IMR-90 (cell line): ENCODE measurements around the gene FAM47E. TPM values are rescaled to one million over a fixed set of nuclear protein-coding genes. Genes with fewer than 3 reads are reported as not detected.

Experiments
- ATAC-seq: fragments of 200-7000 bp; cut with Tn5 transposase; 2 replicates; pipeline ENCODE4 v1.9.1; 2020; ENCODE audit warnings: low read depth, mild to moderate bottlenecking, moderate library complexity
- BruUV-seq: library from RNA; stranded (reverse); fragments of 400-500 nt; replicated peaks from 2 replicates; lab custom pipeline; 2021; lab: Mats Ljungman, UMichigan
- CTCF ChIA-PET: fragments of 300-600 bp; formaldehyde crosslinking; extraction: SDS; loops from one replicate; lab custom pipeline; 2021; ENCODE audit warnings: antibody characterized with exemption; lab: Yijun Ruan, JAX
- POLR2A ChIA-PET: fragments of 300-600 bp; sonication (Branson Sonifier 250); formaldehyde crosslinking; loops from one replicate; lab custom pipeline; 2022; ENCODE audit warnings: antibody characterized with exemption; ENCODE audit not compliant: unreplicated experiment; lab: Charles Lee
- DNase-seq: peaks from one replicate; pipeline ENCODE4 v3.0.0; 2013
- H2AFZ ChIP-seq: replicated peaks from 2 replicates; pipeline ENCODE3; 2013; ENCODE audit warnings: low read length, mild to moderate bottlenecking; ENCODE audit not compliant: poor library complexity
- H2AK5ac ChIP-seq: 2 replicates; pipeline ENCODE4 v1.6.1; 2013; ENCODE audit warnings: low read depth, low read length, inconsistent platforms
- H2AK9ac ChIP-seq: replicated peaks from 2 replicates; pipeline ENCODE3; 2013; ENCODE audit warnings: mild to moderate bottlenecking, low read depth, low read length, moderate library complexity; ENCODE audit not compliant: poor library complexity
- H2BK120ac ChIP-seq: 2 replicates; pipeline ENCODE4 v1.6.1; 2013; ENCODE audit warnings: low read depth, low read length, inconsistent platforms
- H2BK15ac ChIP-seq: 3 replicates; pipeline ENCODE4 v1.6.1; 2013; ENCODE audit warnings: low read depth, low read length, inconsistent platforms
- H2BK20ac ChIP-seq: 2 replicates; pipeline ENCODE4 v1.6.1; 2013; ENCODE audit warnings: low read depth, mild to moderate bottlenecking, inconsistent platforms, low read length, moderate library complexity
- H2BK5ac ChIP-seq: 2 replicates; pipeline ENCODE4 v1.6.1; 2013; ENCODE audit warnings: mild to moderate bottlenecking, low read depth, low read length, inconsistent platforms; ENCODE audit not compliant: poor library complexity, severe bottlenecking
- H3K14ac ChIP-seq: replicated peaks from 2 replicates; pipeline ENCODE4 v1.6.1; 2013; ENCODE audit warnings: low read depth, low read length, inconsistent platforms
- H3K18ac ChIP-seq: 2 replicates; pipeline ENCODE4 v1.6.1; 2013; ENCODE audit warnings: low read depth, low read length, control low read depth
- H3K23ac ChIP-seq: 2 replicates; pipeline ENCODE4 v1.6.1; 2013; ENCODE audit warnings: low read depth, low read length, inconsistent platforms
- H3K27ac ChIP-seq: 2 replicates; pipeline ENCODE4 v1.5.1; 2013; ENCODE audit warnings: mild to moderate bottlenecking, control low read depth, low read length; ENCODE audit not compliant: insufficient read depth
- H3K27me3 ChIP-seq: 2 replicates; pipeline ENCODE4 v1.6.1; 2013; ENCODE audit warnings: low read length; ENCODE audit not compliant: control insufficient read depth, insufficient read depth
- H3K36me3 ChIP-seq: 2 replicates; pipeline ENCODE4 v1.6.1; 2013; ENCODE audit warnings: low read length, mixed read lengths; ENCODE audit not compliant: control insufficient read depth, insufficient read depth
- H3K4ac ChIP-seq: 2 replicates; pipeline ENCODE4 v1.6.1; 2013; ENCODE audit warnings: low read depth, low read length, inconsistent platforms
- H3K4me1 ChIP-seq: 2 replicates; pipeline ENCODE4 v1.6.1; 2013; ENCODE audit warnings: low read length, mixed read lengths; ENCODE audit not compliant: control insufficient read depth, insufficient read depth
- H3K4me2 ChIP-seq: 2 replicates; pipeline ENCODE4 v1.6.1; 2013; ENCODE audit warnings: low read depth, mild to moderate bottlenecking, control low read depth, low read length, moderate library complexity
- H3K4me3 ChIP-seq: 2 replicates; pipeline ENCODE4 v1.5.1; 2013; ENCODE audit warnings: low read depth, mild to moderate bottlenecking, control low read depth, low read length, moderate library complexity; ENCODE audit not compliant: insufficient read depth
- H3K56ac ChIP-seq: 2 replicates; pipeline ENCODE4 v1.6.1; 2013; ENCODE audit warnings: low read length, inconsistent platforms; ENCODE audit not compliant: insufficient read depth; ENCODE audit errors: extremely low read depth
- H3K79me1 ChIP-seq, 2 experiments: 2 replicates each; pipeline ENCODE4 v1.6.1; 2013; ENCODE audit warnings: low read length in 2 of 2, inconsistent platforms in 1 of 2, low read depth in 1 of 2
- H3K9ac ChIP-seq: 2 replicates; pipeline ENCODE4 v1.6.1; 2013; ENCODE audit warnings: low read depth, low read length, control low read depth
- H3K9me1 ChIP-seq: 2 replicates; pipeline ENCODE4 v1.6.1; 2013; ENCODE audit warnings: low read length, inconsistent platforms; ENCODE audit not compliant: insufficient read depth
- H3K9me3 ChIP-seq: 2 replicates; pipeline ENCODE4 v1.6.1; 2013; ENCODE audit warnings: low read length; ENCODE audit not compliant: control insufficient read depth, insufficient read depth
- H4K20me1 ChIP-seq: 2 replicates; pipeline ENCODE4 v1.6.1; 2013; ENCODE audit warnings: low read length, inconsistent platforms; ENCODE audit not compliant: insufficient read depth
- H4K5ac ChIP-seq: 2 replicates; pipeline ENCODE4 v1.6.1; 2013; ENCODE audit warnings: mild to moderate bottlenecking, low read depth, low read length, control low read depth
- H4K8ac ChIP-seq, 2 experiments: 2 replicates each; pipeline ENCODE4 v1.6.1; 2013; ENCODE audit warnings: low read depth in 2 of 2, low read length in 2 of 2, control low read depth in 1 of 2, inconsistent platforms in 1 of 2
- H4K91ac ChIP-seq: 2 replicates; pipeline ENCODE4 v1.6.1; 2013; ENCODE audit warnings: low read depth, low read length, inconsistent platforms; ENCODE audit not compliant: insufficient read depth
- CEBPB ChIP-seq: IDR thresholded peaks from 2 replicates; pipeline ENCODE4 v1.6.1; 2012; ENCODE audit warnings: low read depth, low read length, improper control_type of control experiment
- CHD1 ChIP-seq: IDR thresholded peaks from 2 replicates; pipeline ENCODE4 v1.6.1; 2012; ENCODE audit warnings: low read depth, low read length, improper control_type of control experiment
- FOS ChIP-seq: fragments of 150-350 bp; IDR thresholded peaks from 2 replicates; pipeline ENCODE4 v1.6.1; 2016; ENCODE audit warnings: low read depth, low read length
- MAFK ChIP-seq: IDR thresholded peaks from 2 replicates; pipeline ENCODE4 v1.6.1; 2012; ENCODE audit warnings: low read depth, low read length, improper control_type of control experiment
- MAZ ChIP-seq: IDR thresholded peaks from 2 replicates; pipeline ENCODE4 v1.6.1; 2012; ENCODE audit warnings: low read depth, mild to moderate bottlenecking, low read length, improper control_type of control experiment, moderate library complexity, borderline replicate concordance
- NFE2L2 ChIP-seq: fragments of 150-350 bp; IDR thresholded peaks from 2 replicates; pipeline ENCODE4 v1.6.1; 2016; ENCODE audit warnings: low read depth, mild to moderate bottlenecking, low read length
- POLR2A ChIP-seq: IDR thresholded peaks from 2 replicates; pipeline ENCODE4 v1.6.1; 2012; ENCODE audit warnings: mild to moderate bottlenecking, low read depth, low read length
- RAD21 ChIP-seq: IDR thresholded peaks from 2 replicates; pipeline ENCODE4 v1.6.1; 2012; ENCODE audit warnings: low read length, improper control_type of control experiment
- RCOR1 ChIP-seq: IDR thresholded peaks from 2 replicates; pipeline ENCODE4 v1.6.1; 2012; ENCODE audit warnings: mild to moderate bottlenecking, low read length, improper control_type of control experiment; ENCODE audit not compliant: insufficient replicate concordance
- WGBS, 2 experiments: methylation state at CpG; one replicate each; pipeline versions ENCODE4 v1.1.5 to v1.1.7; 2013; ENCODE audit warnings: missing lambda C conversion rate in 2 of 2; ENCODE audit not compliant: insufficient read length in 1 of 2; ENCODE audit errors: extremely low coverage in 2 of 2; 5-methylcytosine and 5-hydroxymethylcytosine counted together
- dilution Hi-C: fragments of 300-500 bp; cut with HindIII; formaldehyde crosslinking; loops from one replicate; pipeline ENCODE4 v1.14.3; 2018; ENCODE audit warnings: low sequenced_read_pairs; ENCODE audit not compliant: unreplicated experiment
- in situ Hi-C: fragments of 300-500 bp; cut with MboI; formaldehyde crosslinking; loops from 3 replicates; pipeline ENCODE4 v1.14.3; 2019; ENCODE audit warnings: low sequenced_read_pairs, inconsistent platforms, mixed read lengths
- intact Hi-C: fragments of 100-400 bp; cut with micrococcal nuclease; formaldehyde crosslinking; loops from 2 replicates; pipeline ENCODE4 v1.10.0; 2022
- polyA plus RNA-seq, 3 experiments: library from polyadenylated mRNA; depleted of rRNA; stranded (reverse); fragments of >200 nt; gene quantifications; 2 replicates each; pipeline ENCODE4 v1.2.3, GENCODE V29; 2012; ENCODE audit warnings: low replicate concordance in 1 of 3
- total RNA-seq: library from RNA; depleted of rRNA; stranded (reverse); fragments of >200 nt; gene quantifications from 2 replicates; pipeline ENCODE4 v1.2.3, GENCODE V29; 2012
- TF ChIP-seq, protein P1 (sequence below): fragments of 150-350 bp; IDR thresholded peaks from 2 replicates; pipeline ENCODE4 v1.6.1; 2017; ENCODE audit warnings: mild to moderate bottlenecking, antibody characterized with exemption, low read length, low read depth
- TF ChIP-seq, protein P2 (sequence below): conservative IDR thresholded peaks from 2 replicates; pipeline ENCODE4 v1.5.1; 2012; ENCODE audit warnings: mild to moderate bottlenecking, low read depth, low read length, improper control_type of control experiment

Gene FAM47E
- total and polyA plus RNA-seq, 2 of the 4 experiments (the other 2 are of a cell fraction): 0.05 TPM; not detected in 1

DNA sequence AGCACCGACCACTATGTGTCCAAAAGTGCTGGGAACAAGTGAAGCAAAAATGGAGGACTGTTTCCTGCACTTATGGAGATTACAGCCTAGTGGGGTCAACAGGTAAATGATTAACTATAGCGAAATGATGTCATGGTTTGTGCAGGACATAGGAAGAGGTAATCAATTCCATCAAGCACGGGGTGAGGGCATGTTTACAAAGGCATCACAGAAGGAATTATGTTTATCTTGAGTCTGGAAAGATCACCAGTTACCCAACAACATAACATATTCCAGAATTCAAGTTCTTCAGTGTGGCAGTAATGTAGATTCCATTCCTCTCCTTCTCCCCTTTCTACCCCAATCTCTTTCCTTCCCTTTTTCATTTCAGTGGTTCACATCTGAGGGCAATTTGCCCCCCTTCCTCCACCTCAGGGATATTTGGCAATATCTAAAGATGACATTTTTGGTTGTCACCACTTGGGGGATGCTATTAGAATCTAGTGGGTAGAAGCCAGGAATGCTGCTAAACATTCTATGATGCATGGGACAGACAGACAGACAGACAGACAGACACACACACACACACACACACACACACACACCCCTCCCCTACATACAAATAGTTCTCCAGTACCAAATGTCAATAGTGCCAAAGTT is 24.1 kb downstream of the FAM47E start:
- Histone ChIP-seq H4K91ac (no peak overlapping the region), H4K8ac (no peak overlapping the region), H2BK20ac (no peak overlapping the region), H3K9me1 (no peaks in the 10 kb centered on the region), H4K20me1 (no peaks in the 10 kb centered on the region), H3K79me1 (no peaks in the 10 kb centered on the region), H2AFZ (no peak overlapping the region), H3K9me3 (no peaks in the 10 kb centered on the region), H2AK5ac (no peak overlapping the region), H3K27me3 (peaks cover 39% of the 10 kb centered on the region), H3K14ac (no peak overlapping the region), H3K9ac (no peak overlapping the region), H3K36me3 (no peaks in the 10 kb centered on the region), H3K27ac (no peak overlapping the region), H3K4me2 (no peak overlapping the region), H2BK5ac (no peak overlapping the region), H3K4ac (no peak overlapping the region), H2AK9ac (no peak overlapping the region), H3K4me3 (no peak overlapping the region), H2BK15ac (no peak overlapping the region), H2BK120ac (no peak overlapping the region), H3K4me1 (no peaks in the 10 kb centered on the region), H3K18ac (no peak overlapping the region), H3K23ac (no peak overlapping the region), H3K56ac (no peak overlapping the region), H4K5ac (no peak overlapping the region)
- ATAC-seq (no peak), DNase-seq (no peak)
- no TSS peak for BruUV-seq
- intact Hi-C loops (loop anchor here (1.0 kb wide), 1 partner anchor 24 kb away; the partner anchor contains the start of gene FAM47E), in situ Hi-C loops (no loop called here), dilution Hi-C loops (no loop called here)
- TF ChIP-seq CEBPB (no peak), FOS (no peak), MAFK (no peak), RAD21 (no peak), POLR2A (no peak), RCOR1 (no peak), CHD1 (no peak), NFE2L2 (no peak), MAZ (no peak)
- TF ChIP-seq, protein P1, sequence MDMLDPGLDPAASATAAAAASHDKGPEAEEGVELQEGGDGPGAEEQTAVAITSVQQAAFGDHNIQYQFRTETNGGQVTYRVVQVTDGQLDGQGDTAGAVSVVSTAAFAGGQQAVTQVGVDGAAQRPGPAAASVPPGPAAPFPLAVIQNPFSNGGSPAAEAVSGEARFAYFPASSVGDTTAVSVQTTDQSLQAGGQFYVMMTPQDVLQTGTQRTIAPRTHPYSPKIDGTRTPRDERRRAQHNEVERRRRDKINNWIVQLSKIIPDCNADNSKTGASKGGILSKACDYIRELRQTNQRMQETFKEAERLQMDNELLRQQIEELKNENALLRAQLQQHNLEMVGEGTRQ: no peak
- TF ChIP-seq, protein P2, sequence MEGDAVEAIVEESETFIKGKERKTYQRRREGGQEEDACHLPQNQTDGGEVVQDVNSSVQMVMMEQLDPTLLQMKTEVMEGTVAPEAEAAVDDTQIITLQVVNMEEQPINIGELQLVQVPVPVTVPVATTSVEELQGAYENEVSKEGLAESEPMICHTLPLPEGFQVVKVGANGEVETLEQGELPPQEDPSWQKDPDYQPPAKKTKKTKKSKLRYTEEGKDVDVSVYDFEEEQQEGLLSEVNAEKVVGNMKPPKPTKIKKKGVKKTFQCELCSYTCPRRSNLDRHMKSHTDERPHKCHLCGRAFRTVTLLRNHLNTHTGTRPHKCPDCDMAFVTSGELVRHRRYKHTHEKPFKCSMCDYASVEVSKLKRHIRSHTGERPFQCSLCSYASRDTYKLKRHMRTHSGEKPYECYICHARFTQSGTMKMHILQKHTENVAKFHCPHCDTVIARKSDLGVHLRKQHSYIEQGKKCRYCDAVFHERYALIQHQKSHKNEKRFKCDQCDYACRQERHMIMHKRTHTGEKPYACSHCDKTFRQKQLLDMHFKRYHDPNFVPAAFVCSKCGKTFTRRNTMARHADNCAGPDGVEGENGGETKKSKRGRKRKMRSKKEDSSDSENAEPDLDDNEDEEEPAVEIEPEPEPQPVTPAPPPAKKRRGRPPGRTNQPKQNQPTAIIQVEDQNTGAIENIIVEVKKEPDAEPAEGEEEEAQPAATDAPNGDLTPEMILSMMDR: no peak
- ChIA-PET POLR2A (no interaction called here), CTCF (no interaction called here)
- 50% methylated on average over 1 of the region's 3 CpGs; no CpG with 5 or more reads in 1 of the 2 experiments for WGBS, 2 experiments
